ENCODE results near the gene LKAAEAR1.

GRCh38 chr20:64099880-64100565 is 15.8 kb upstream of the LKAAEAR1 start:
- TF ChIP-seq, protein P1, sequence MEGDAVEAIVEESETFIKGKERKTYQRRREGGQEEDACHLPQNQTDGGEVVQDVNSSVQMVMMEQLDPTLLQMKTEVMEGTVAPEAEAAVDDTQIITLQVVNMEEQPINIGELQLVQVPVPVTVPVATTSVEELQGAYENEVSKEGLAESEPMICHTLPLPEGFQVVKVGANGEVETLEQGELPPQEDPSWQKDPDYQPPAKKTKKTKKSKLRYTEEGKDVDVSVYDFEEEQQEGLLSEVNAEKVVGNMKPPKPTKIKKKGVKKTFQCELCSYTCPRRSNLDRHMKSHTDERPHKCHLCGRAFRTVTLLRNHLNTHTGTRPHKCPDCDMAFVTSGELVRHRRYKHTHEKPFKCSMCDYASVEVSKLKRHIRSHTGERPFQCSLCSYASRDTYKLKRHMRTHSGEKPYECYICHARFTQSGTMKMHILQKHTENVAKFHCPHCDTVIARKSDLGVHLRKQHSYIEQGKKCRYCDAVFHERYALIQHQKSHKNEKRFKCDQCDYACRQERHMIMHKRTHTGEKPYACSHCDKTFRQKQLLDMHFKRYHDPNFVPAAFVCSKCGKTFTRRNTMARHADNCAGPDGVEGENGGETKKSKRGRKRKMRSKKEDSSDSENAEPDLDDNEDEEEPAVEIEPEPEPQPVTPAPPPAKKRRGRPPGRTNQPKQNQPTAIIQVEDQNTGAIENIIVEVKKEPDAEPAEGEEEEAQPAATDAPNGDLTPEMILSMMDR (IDR thresholded peaks at IDR 0.05) = no peak
- TF ChIP-seq POLR2AphosphoS5 (IDR thresholded peaks at IDR 0.05) = no peak

Data from breast epithelium (tissue), 3 donors.